H1 (cell line): ENCODE data around the gene APOL1. TPM values are rescaled to one million over a fixed set of nuclear protein-coding genes. Genes with fewer than 3 reads are reported as not detected.

ENCODE experiments used
- CTCF ChIA-PET: fragments of 300-600 bp; sonication (Branson Sonifier 250); formaldehyde crosslinking; loops from one replicate; lab custom pipeline; 2021; ENCODE audit not compliant: partially characterized antibody; lab: Charles Lee
- POLR2A ChIA-PET: fragments of 300-600 bp; sonication (Branson Sonifier 250); formaldehyde crosslinking; loops from one replicate; lab custom pipeline; 2021; ENCODE audit warnings: inconsistent platforms; ENCODE audit not compliant: partially characterized antibody; lab: Charles Lee
- DNase-seq, 2 experiments: peaks; one replicate each; pipeline versions ENCODE4 v3.0.0 to v3.0.0-alpha.2; 2010 to 2022; ENCODE audit warnings: low spot score in 2 of 2, low read depth in 1 of 2, mixed read lengths in 1 of 2
- FAIRE-seq: peaks from 2 replicates; lab custom pipeline; 2011; peaks lifted over from hg19 to GRCh38; lab: Jason Lieb, UNC
- H2AFZ ChIP-seq: 2 replicates; pipeline ENCODE4 v1.8.1; 2012; ENCODE audit warnings: low read length, inconsistent platforms
- H2AK5ac ChIP-seq: 2 replicates; pipeline ENCODE4 v1.6.1; 2013; ENCODE audit warnings: low read depth, low read length
- H2BK120ac ChIP-seq: replicated peaks from 2 replicates; pipeline ENCODE3; 2013; ENCODE audit warnings: low read depth, low read length, inconsistent platforms
- H2BK12ac ChIP-seq: 2 replicates; pipeline ENCODE4 v1.6.1; 2013; ENCODE audit warnings: low read depth, low read length
- H2BK15ac ChIP-seq: 2 replicates; pipeline ENCODE4 v1.6.1; 2013; ENCODE audit warnings: low read length
- H2BK20ac ChIP-seq: 2 replicates; pipeline ENCODE4 v1.6.1; 2013; ENCODE audit warnings: low read length
- H2BK5ac ChIP-seq: 2 replicates; pipeline ENCODE4 v1.6.1; 2013; ENCODE audit warnings: low read depth, low read length
- H3K14ac ChIP-seq: 2 replicates; pipeline ENCODE4 v1.6.1; 2013; ENCODE audit warnings: inconsistent platforms; ENCODE audit not compliant: insufficient read length
- H3K18ac ChIP-seq: 2 replicates; pipeline ENCODE4 v1.6.1; 2013; ENCODE audit warnings: low read length; ENCODE audit errors: extremely low read depth
- H3K23ac ChIP-seq: 2 replicates; pipeline ENCODE4 v1.6.1; 2013; ENCODE audit warnings: inconsistent platforms; ENCODE audit not compliant: insufficient read length
- H3K23me2 ChIP-seq: 2 replicates; pipeline ENCODE4 v1.6.1; 2013; ENCODE audit warnings: low read depth, low read length
- H3K27ac ChIP-seq: 2 replicates; pipeline ENCODE4 v1.6.1; 2011; ENCODE audit warnings: low read depth, low read length, inconsistent platforms
- H3K27me3 ChIP-seq, 4 experiments: replicated peaks in 1 of 4; 1 replicate in 1 of 4; 2 replicates in 3 of 4; pipeline versions ENCODE4 v1.6.1 to v1.8.1; 2011 to 2013; ENCODE audit warnings: low read length in 3 of 4, mild to moderate bottlenecking in 3 of 4, inconsistent platforms in 2 of 4, mixed read lengths in 2 of 4, moderate library complexity in 1 of 4; ENCODE audit not compliant: control insufficient read depth in 3 of 4, insufficient read depth in 3 of 4; ENCODE audit errors: extremely low read depth in 1 of 4
- H3K36me3 ChIP-seq, 4 experiments: 2 replicates each; pipeline versions ENCODE4 v1.6.1 to v1.8.1; 2011 to 2013; ENCODE audit warnings: mild to moderate bottlenecking in 4 of 4, low read length in 3 of 4, moderate library complexity in 2 of 4, control low read depth in 1 of 4, inconsistent platforms in 1 of 4; ENCODE audit not compliant: insufficient read depth in 4 of 4, control insufficient read depth in 2 of 4
- H3K4ac ChIP-seq: replicated peaks from 2 replicates; pipeline ENCODE3; 2013; ENCODE audit warnings: low read length, low read depth, mixed read lengths, inconsistent platforms; ENCODE audit not compliant: insufficient read length
- H3K4me1 ChIP-seq, 4 experiments: replicated peaks in 1 of 4; 1 replicate in 1 of 4; 2 replicates in 3 of 4; pipeline versions ENCODE4 v1.6.1 to v1.8.1; 2011 to 2013; ENCODE audit warnings: low read length in 3 of 4, inconsistent platforms in 2 of 4, mixed read lengths in 1 of 4; ENCODE audit not compliant: insufficient read depth in 4 of 4, control insufficient read depth in 3 of 4
- H3K4me2 ChIP-seq, 2 experiments: 2 replicates each; pipeline versions ENCODE4 v1.6.1 to v1.8.1; 2011 to 2013; ENCODE audit warnings: low read depth in 2 of 2, low read length in 2 of 2, control low read depth in 1 of 2, inconsistent platforms in 1 of 2, mild to moderate bottlenecking in 1 of 2; ENCODE audit not compliant: insufficient read depth in 1 of 2
- H3K4me3 ChIP-seq, 4 experiments: fragments of 200-600, 300-600 bp in 1 of 4; sonication (generic), shearing (Covaris generic), sonication (Bioruptor Twin) in 1 of 4; 2 replicates each; pipeline versions ENCODE4 v1.5.1 to v1.8.1; 2011 to 2016; ENCODE audit warnings: low read length in 4 of 4, low read depth in 3 of 4, control low read depth in 2 of 4, inconsistent platforms in 2 of 4, mild to moderate bottlenecking in 2 of 4, mixed read lengths in 1 of 4, moderate library complexity in 1 of 4; ENCODE audit not compliant: insufficient read depth in 2 of 4; ENCODE audit errors: extremely low read depth in 1 of 4
- H3K56ac ChIP-seq: replicated peaks from 2 replicates; pipeline ENCODE3; 2013; ENCODE audit warnings: low read depth, mild to moderate bottlenecking, mixed read lengths, low read length, inconsistent platforms; ENCODE audit not compliant: insufficient read length
- H3K79me1 ChIP-seq: 2 replicates; pipeline ENCODE4 v1.6.1; 2013; ENCODE audit warnings: low read depth, low read length, control low read depth
- H3K79me2 ChIP-seq, 2 experiments: 2 replicates each; pipeline versions ENCODE4 v1.6.1 to v1.8.1; 2012 to 2013; ENCODE audit warnings: low read length in 2 of 2, mild to moderate bottlenecking in 2 of 2, inconsistent platforms in 1 of 2; ENCODE audit not compliant: insufficient read depth in 2 of 2, control insufficient read depth in 1 of 2
- H3K9ac ChIP-seq, 4 experiments: replicated peaks in 1 of 4; 1 replicate in 1 of 4; 2 replicates in 3 of 4; pipeline versions ENCODE4 v1.6.1 to v1.8.1; 2011 to 2013; ENCODE audit warnings: low read depth in 3 of 4, low read length in 3 of 4, control low read depth in 2 of 4, mild to moderate bottlenecking in 2 of 4, moderate library complexity in 2 of 4, inconsistent platforms in 1 of 4; ENCODE audit errors: extremely low read depth in 1 of 4
- H3K9me3 ChIP-seq, 2 experiments: 2 replicates each; pipeline versions ENCODE4 v1.6.1 to v1.8.1; 2012 to 2013; ENCODE audit warnings: mild to moderate bottlenecking in 2 of 2, moderate library complexity in 2 of 2, control low read depth in 1 of 2, inconsistent platforms in 1 of 2, low read depth in 1 of 2, low read length in 1 of 2, mixed read lengths in 1 of 2; ENCODE audit not compliant: insufficient read depth in 2 of 2
- H4K20me1 ChIP-seq, 2 experiments: replicated peaks in 1 of 2; 2 replicates each; pipeline versions ENCODE3 to v1.8.1; 2011 to 2013; ENCODE audit warnings: inconsistent platforms in 2 of 2, low read length in 2 of 2, mild to moderate bottlenecking in 1 of 2; ENCODE audit not compliant: insufficient read depth in 2 of 2, control insufficient read depth in 1 of 2
- H4K5ac ChIP-seq: 2 replicates; pipeline ENCODE4 v1.6.1; 2013; ENCODE audit warnings: low read length, low read depth, mixed read lengths, inconsistent platforms; ENCODE audit not compliant: insufficient read length
- H4K8ac ChIP-seq: 2 replicates; pipeline ENCODE4 v1.8.0; 2013; ENCODE audit warnings: mild to moderate bottlenecking, moderate library complexity, low read length, inconsistent platforms; ENCODE audit not compliant: insufficient read depth; ENCODE audit errors: extremely low read depth
- H4K91ac ChIP-seq: replicated peaks from 2 replicates; pipeline ENCODE3; 2013; ENCODE audit warnings: low read length, mixed read lengths, inconsistent platforms; ENCODE audit not compliant: insufficient read length
- BRCA1 ChIP-seq: IDR thresholded peaks from 2 replicates; pipeline ENCODE4 v1.6.1; 2012; ENCODE audit warnings: low read depth, low read length, improper control_type of control experiment
- CBX8 ChIP-seq: fragments of 300-800, 300-1000 bp; sonication (generic); IDR thresholded peaks from 2 replicates; pipeline ENCODE4 v1.7.1; 2016; ENCODE audit warnings: low read depth, low read length, borderline replicate concordance
- EGR1 ChIP-seq: IDR thresholded peaks from 2 replicates; pipeline ENCODE4 v1.6.1; 2011; ENCODE audit warnings: low read depth, low read length, borderline replicate concordance
- EP300 ChIP-seq, 2 experiments: IDR thresholded peaks; 1 replicate in 1 of 2; 2 replicates in 1 of 2; pipeline ENCODE4 v1.6.1; 2011 to 2012; ENCODE audit warnings: low read depth in 2 of 2, low read length in 2 of 2, mild to moderate bottlenecking in 2 of 2, borderline replicate concordance in 1 of 2, inconsistent platforms in 1 of 2, moderate library complexity in 1 of 2
- JUN ChIP-seq: IDR thresholded peaks from 2 replicates; pipeline ENCODE4 v1.6.1; 2011; ENCODE audit warnings: low read depth, mild to moderate bottlenecking, improper control_type of control experiment, low read length
- KDM4A ChIP-seq: IDR thresholded peaks from one replicate; pipeline ENCODE4 v1.7.1; 2012; ENCODE audit warnings: low read depth, mild to moderate bottlenecking, moderate library complexity, low read length, inconsistent platforms; ENCODE audit not compliant: severe bottlenecking
- MAFK ChIP-seq: IDR thresholded peaks from 2 replicates; pipeline ENCODE4 v1.6.1; 2012; ENCODE audit warnings: low read depth, mild to moderate bottlenecking, improper control_type of control experiment, low read length
- POU5F1 ChIP-seq: IDR thresholded peaks from 2 replicates; pipeline ENCODE4 v1.6.1; 2011; ENCODE audit warnings: low read depth, mild to moderate bottlenecking, low read length, moderate library complexity
- RNF2 ChIP-seq: fragments of 200-900, 300-1000 bp; sonication (generic); IDR thresholded peaks from 2 replicates; pipeline ENCODE4 v1.7.1; 2016; ENCODE audit warnings: borderline replicate concordance, low read depth, mild to moderate bottlenecking, antibody characterized with exemption, low read length; ENCODE audit not compliant: poor library complexity, severe bottlenecking; ENCODE audit errors: missing control alignments
- SP1 ChIP-seq: IDR thresholded peaks from 2 replicates; pipeline ENCODE4 v1.6.1; 2011; ENCODE audit warnings: low read depth, low read length
- SP4 ChIP-seq: IDR thresholded peaks from 2 replicates; pipeline ENCODE4 v1.6.1; 2012; ENCODE audit warnings: low read length, inconsistent platforms
- SUZ12 ChIP-seq: fragments of 200-600 bp; sonication (generic); IDR thresholded peaks from 2 replicates; pipeline ENCODE4 v1.6.1; 2012; ENCODE audit warnings: mild to moderate bottlenecking, inconsistent platforms, low read length, moderate library complexity, mixed read lengths
- TAF7 ChIP-seq: optimal IDR thresholded peaks from 2 replicates; pipeline ENCODE3; 2011; ENCODE audit warnings: low read depth, mild to moderate bottlenecking, inconsistent platforms, low read length, moderate library complexity, borderline replicate concordance
- TEAD4 ChIP-seq: IDR thresholded peaks from 2 replicates; pipeline ENCODE4 v1.6.1; 2012; ENCODE audit warnings: low read depth, low read length, inconsistent platforms, mixed read lengths
- YY1 ChIP-seq: IDR thresholded peaks from 2 replicates; pipeline ENCODE4 v1.6.1; 2011; ENCODE audit warnings: low read depth, mild to moderate bottlenecking, low read length
- WGBS, 2 experiments: shearing (Covaris generic) in 1 of 2; methylation state at CpG; one replicate each; pipeline versions ENCODE4 v1.1.6 to v1.1.7; 2013 to 2015; ENCODE audit warnings: low lambda C conversion rate in 2 of 2, mixed read lengths in 2 of 2, inconsistent platforms in 1 of 2, low coverage in 1 of 2, missing lambda C conversion rate in 1 of 2; ENCODE audit not compliant: insufficient replicate concordance in 2 of 2, insufficient coverage in 1 of 2, insufficient read length in 1 of 2; ENCODE audit errors: extremely low coverage in 1 of 2, missing lambda C conversion rate in 1 of 2; 5-methylcytosine and 5-hydroxymethylcytosine counted together
- polyA plus RNA-seq, 7 experiments: library from polyadenylated mRNA; depleted of rRNA in 3 of 7; stranded (reverse) in 5 of 7; unstranded in 2 of 7; fragments of >200 nt in 5 of 7; fragments of 200-250 nt in 2 of 7; gene quantifications; 1 replicate in 5 of 7; 2 replicates in 1 of 7; 4 replicates in 1 of 7; pipeline versions ENCODE4 v1.2.1 to v1.2.3, GENCODE V29; 2011 to 2013; ENCODE audit warnings: missing spikeins in 2 of 7, mixed read lengths in 2 of 7
- total RNA-seq: library from RNA; stranded (reverse); fragmentation: NEBNext Ultra II Directional; extraction: Animal tissue kit (Norgen Biotek cat#: 25700); gene quantifications from 2 replicates; pipeline ENCODE4 v1.2.1, GENCODE V29; 2021

The APOL1 gene
- total and polyA plus RNA-seq, 2 of the 8 experiments (the other 6 are each of a cell fraction or from before 2014, with no cell fraction given) = not detected

- Histone ChIP-seq H3K4me1 (no peaks in the 10 kb centered on the region), H3K23me2 (no peaks in the 10 kb centered on the region), H3K27ac (no peak overlapping the region), H3K27me3 (no peaks in the 10 kb centered on the region), H2BK12ac (no peak overlapping the region), H3K4ac (no peak overlapping the region), H2BK5ac (no peak overlapping the region), H3K9ac (no peak overlapping the region), H3K36me3 (peaks cover 43 to 79% (median 69%) of the 10 kb centered on the region in 4 experiments), H2BK15ac (no peak overlapping the region), H3K79me2 (no peaks in the 10 kb centered on the region), H3K18ac (no peak overlapping the region), H2AFZ (no peak overlapping the region), H2BK120ac (no peak overlapping the region), H2AK5ac (no peak overlapping the region), H3K56ac (no peak overlapping the region), H3K4me3 (no peak overlapping the region), H2BK20ac (no peak overlapping the region), H4K5ac (no peak overlapping the region), H4K20me1 (peaks cover 7 to 12% of the 10 kb centered on the region in 2 experiments), H4K8ac (no peak overlapping the region; the same call in 1 of the 2 replicates), H3K4me2 (no peak overlapping the region), H3K14ac (no peak overlapping the region), H3K9me3 (no peaks in the 10 kb centered on the region), H4K91ac (no peak overlapping the region), H3K23ac (no peak overlapping the region), H3K79me1 (peaks cover 2% of the 10 kb centered on the region; the same call in 1 of the 2 replicates)
- 94% methylated on average over 14 of the region's 14 CpGs; no CpG with 5 or more reads in 1 of the 2 experiments for WGBS, 2 experiments
- CTCF ChIA-PET = interaction anchor here (0.8 to 6.3 kb wide), 6 partner anchors 8 to 154 kb away, joined by 3 to 25 read pairs (median 4); no protein-coding TSS in a partner anchor
- no peak for DNase-seq
- POLR2A ChIA-PET = interaction anchor here (1.2 to 1.3 kb wide), 2 partner anchors 8 to 16 kb away, joined by 3 to 6 read pairs; no protein-coding TSS in a partner anchor
- no peak for FAIRE-seq
- TF ChIP-seq SP1 (no peak), MAFK (no peak), BRCA1 (no peak), YY1 (no peak), KDM4A (no peak), TAF7 (no peak), EP300 (IDR thresholded peaks at IDR 0.05; ENCODE audit: borderline replicate concordance in 1 of 2, low read depth in 2 of 2, low read length in 2 of 2) (no peak), TEAD4 (no peak), EGR1 (no peak), SUZ12 (no peak), POU5F1 (no peak), JUN (no peak), RNF2 (no peak), CBX8 (no peak), SP4 (no peak)
Measured at GRCh38 chr22:36316419-36316818, 63.5 kb downstream of the APOL1 start.
